Measurements from ENCODE around the gene DSG3.

GRCh38 chr18:31490387-31490786 is 42.8 kb downstream of the DSG3 start:
- no peak for TF ChIP-seq CTCF (IDR thresholded peaks at IDR 0.05)
- no peak for TF ChIP-seq EP300 (IDR thresholded peaks at IDR 0.05)

Data from upper lobe of left lung (tissue), 4 donors.